HepG2 (cell line): ENCODE data around the gene CACNA2D1.

Experiments used
- CEBPB ChIP-seq: IDR thresholded peaks from 2 replicates; pipeline ENCODE4 v1.6.1; 2011; ENCODE audit warnings: low read depth, low read length, improper control_type of control experiment, borderline replicate concordance
- DNMT1 ChIP-seq: sonication (generic); formaldehyde crosslinking; IDR thresholded peaks from 2 replicates; pipeline ENCODE4 v1.5.1; 2020; ENCODE audit warnings: mild to moderate bottlenecking, missing genetic modification reagents
- ETV5 ChIP-seq: IDR thresholded peaks from 2 replicates; pipeline ENCODE4 v1.6.1; 2018; ENCODE audit warnings: missing biosample characterization, missing genetic modification reagents, inconsistent platforms, borderline replicate concordance
- NONO ChIP-seq, 2 experiments: fragments of 450-650 bp in 1 of 2; sonication (generic) in 1 of 2; formaldehyde crosslinking in 1 of 2; IDR thresholded peaks in 1 of 2; conservative IDR thresholded peaks in 1 of 2; 2 replicates each; pipeline versions ENCODE4 v1.6.1 to v1.8.0; 2017 to 2022; ENCODE audit warnings: mild to moderate bottlenecking in 1 of 2, missing genetic modification reagents in 1 of 2, moderate library complexity in 1 of 2
- POLR2A ChIP-seq, 2 experiments: IDR thresholded peaks; 2 replicates each; pipeline ENCODE4 v1.6.1; 2011; ENCODE audit warnings: low read depth in 2 of 2, low read length in 2 of 2, mild to moderate bottlenecking in 1 of 2, moderate library complexity in 1 of 2; ENCODE audit not compliant: insufficient read depth in 1 of 2
- SIX4 ChIP-seq: sonication (generic); formaldehyde crosslinking; IDR thresholded peaks from 2 replicates; pipeline ENCODE4 v1.4.0; 2020; ENCODE audit warnings: missing genetic modification reagents
- SP2 ChIP-seq: sonication (generic); formaldehyde crosslinking; IDR thresholded peaks from 2 replicates; pipeline ENCODE4 v1.5.1; 2020; ENCODE audit warnings: mild to moderate bottlenecking, missing genetic modification reagents
- ZBTB1 ChIP-seq: sonication (generic); formaldehyde crosslinking; IDR thresholded peaks from 2 replicates; pipeline ENCODE4 v1.4.0; 2020; ENCODE audit warnings: missing genetic modification reagents, borderline replicate concordance
- ZNF274 ChIP-seq: sonication (generic); formaldehyde crosslinking; IDR thresholded peaks from 2 replicates; pipeline ENCODE4 v1.5.1; 2020; ENCODE audit warnings: mild to moderate bottlenecking, missing genetic modification reagents
- TF ChIP-seq, protein P1 (sequence below): sonication (generic); formaldehyde crosslinking; IDR thresholded peaks from 2 replicates; pipeline ENCODE4 v1.5.0; 2020; ENCODE audit warnings: mild to moderate bottlenecking, missing genetic modification reagents, moderate library complexity
- TF ChIP-seq, protein P2 (sequence below): sonication (generic); formaldehyde crosslinking; IDR thresholded peaks from 2 replicates; pipeline ENCODE4 v1.8.0; 2022; ENCODE audit warnings: low read depth, missing genetic modification reagents

- no peak for TF ChIP-seq CEBPB
- no peak for TF ChIP-seq SP2 (CRISPR knock-in tag)
- no peak for TF ChIP-seq ZBTB1 (CRISPR knock-in tag)
- no peak for TF ChIP-seq ETV5 (CRISPR knock-in tag)
- no peak for TF ChIP-seq DNMT1 (CRISPR knock-in tag)
- no peak for TF ChIP-seq NONO (IDR thresholded peaks at IDR 0.05)
- no peak for TF ChIP-seq NONO (CRISPR knock-in tag; conservative IDR thresholded peaks at IDR 0.05)
- TF ChIP-seq SIX4 (CRISPR knock-in tag) = no peak
- TF ChIP-seq ZNF274 (CRISPR knock-in tag) = no peak
- TF ChIP-seq, protein P1, sequence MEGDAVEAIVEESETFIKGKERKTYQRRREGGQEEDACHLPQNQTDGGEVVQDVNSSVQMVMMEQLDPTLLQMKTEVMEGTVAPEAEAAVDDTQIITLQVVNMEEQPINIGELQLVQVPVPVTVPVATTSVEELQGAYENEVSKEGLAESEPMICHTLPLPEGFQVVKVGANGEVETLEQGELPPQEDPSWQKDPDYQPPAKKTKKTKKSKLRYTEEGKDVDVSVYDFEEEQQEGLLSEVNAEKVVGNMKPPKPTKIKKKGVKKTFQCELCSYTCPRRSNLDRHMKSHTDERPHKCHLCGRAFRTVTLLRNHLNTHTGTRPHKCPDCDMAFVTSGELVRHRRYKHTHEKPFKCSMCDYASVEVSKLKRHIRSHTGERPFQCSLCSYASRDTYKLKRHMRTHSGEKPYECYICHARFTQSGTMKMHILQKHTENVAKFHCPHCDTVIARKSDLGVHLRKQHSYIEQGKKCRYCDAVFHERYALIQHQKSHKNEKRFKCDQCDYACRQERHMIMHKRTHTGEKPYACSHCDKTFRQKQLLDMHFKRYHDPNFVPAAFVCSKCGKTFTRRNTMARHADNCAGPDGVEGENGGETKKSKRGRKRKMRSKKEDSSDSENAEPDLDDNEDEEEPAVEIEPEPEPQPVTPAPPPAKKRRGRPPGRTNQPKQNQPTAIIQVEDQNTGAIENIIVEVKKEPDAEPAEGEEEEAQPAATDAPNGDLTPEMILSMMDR (CRISPR knock-in tag) = no peak
- no peak for TF ChIP-seq POLR2A (IDR thresholded peaks at IDR 0.05; ENCODE audit: insufficient read depth in 1 of 2, low read depth in 2 of 2, low read length in 2 of 2)
- TF ChIP-seq, protein P2, sequence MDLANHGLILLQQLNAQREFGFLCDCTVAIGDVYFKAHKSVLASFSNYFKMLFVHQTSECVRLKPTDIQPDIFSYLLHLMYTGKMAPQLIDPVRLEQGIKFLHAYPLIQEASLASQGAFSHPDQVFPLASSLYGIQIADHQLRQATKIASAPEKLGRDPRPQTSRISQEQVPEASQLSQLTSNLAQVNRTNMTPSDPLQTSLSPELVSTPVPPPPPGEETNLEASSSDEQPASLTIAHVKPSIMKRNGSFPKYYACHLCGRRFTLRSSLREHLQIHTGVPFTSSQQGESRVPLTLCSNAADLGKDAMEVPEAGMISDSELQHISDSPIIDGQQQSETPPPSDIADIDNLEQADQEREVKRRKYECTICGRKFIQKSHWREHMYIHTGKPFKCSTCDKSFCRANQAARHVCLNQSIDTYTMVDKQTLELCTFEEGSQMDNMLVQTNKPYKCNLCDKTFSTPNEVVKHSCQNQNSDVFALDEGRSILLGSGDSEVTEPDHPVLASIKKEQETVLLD (CRISPR knock-in tag) = no peak
Measured at GRCh38 chr7:82029236-82029913, 414.2 kb downstream of the CACNA2D1 start.
